HFFc6 (cell line): Measurements from ENCODE around the gene FOXJ3. TPM values are rescaled to one million over a fixed set of nuclear protein-coding genes. Genes with fewer than 3 reads are reported as not detected.

Experiments used
- DNase-seq: peaks from one replicate; pipeline ENCODE4 v3.0.0-alpha.2; 2018
- H3K27ac Mint-ChIP-seq: 2 replicates; pipeline ENCODE4 v1.8.0; 2020; ENCODE audit warnings: mild to moderate bottlenecking, mixed read lengths
- H3K27me3 Mint-ChIP-seq: 2 replicates; pipeline ENCODE4 v1.8.0; 2021; ENCODE audit warnings: mild to moderate bottlenecking, moderate library complexity, mixed read lengths; ENCODE audit not compliant: insufficient read depth
- H3K36me3 Mint-ChIP-seq: 2 replicates; pipeline ENCODE4 v1.8.0; 2021; ENCODE audit warnings: low read depth, mixed read lengths
- H3K4me1 Mint-ChIP-seq: 2 replicates; pipeline ENCODE4 v1.8.0; 2020; ENCODE audit warnings: low read depth, mixed read lengths
- H3K4me3 Mint-ChIP-seq: 2 replicates; pipeline ENCODE4 v1.8.0; 2020; ENCODE audit warnings: mild to moderate bottlenecking, moderate library complexity, mixed read lengths
- H3K9me3 Mint-ChIP-seq: 2 replicates; pipeline ENCODE4 v1.8.0; 2020; ENCODE audit warnings: mild to moderate bottlenecking, mixed read lengths
- total RNA-seq, 6 experiments: library from RNA; stranded (reverse); fragmentation: NEBNext Ultra II Directional; extraction: Animal tissue kit (Norgen Biotek cat#: 25700); gene quantifications; 2 replicates in 1 of 6; 3 replicates in 5 of 6; pipeline ENCODE4 v1.2.3, GENCODE V29; 2021
- TF ChIP-seq, protein P1 (sequence below): fragments of 200-600 bp; sonication (generic); IDR thresholded peaks from 2 replicates; pipeline ENCODE4 v1.5.0; 2021; ENCODE audit warnings: antibody characterized with exemption, mild to moderate bottlenecking

Gene FOXJ3
- total RNA-seq, 6 experiments from 2014 or later, result 24.5 to 31.3 (median 28.9) TPM

DNA sequence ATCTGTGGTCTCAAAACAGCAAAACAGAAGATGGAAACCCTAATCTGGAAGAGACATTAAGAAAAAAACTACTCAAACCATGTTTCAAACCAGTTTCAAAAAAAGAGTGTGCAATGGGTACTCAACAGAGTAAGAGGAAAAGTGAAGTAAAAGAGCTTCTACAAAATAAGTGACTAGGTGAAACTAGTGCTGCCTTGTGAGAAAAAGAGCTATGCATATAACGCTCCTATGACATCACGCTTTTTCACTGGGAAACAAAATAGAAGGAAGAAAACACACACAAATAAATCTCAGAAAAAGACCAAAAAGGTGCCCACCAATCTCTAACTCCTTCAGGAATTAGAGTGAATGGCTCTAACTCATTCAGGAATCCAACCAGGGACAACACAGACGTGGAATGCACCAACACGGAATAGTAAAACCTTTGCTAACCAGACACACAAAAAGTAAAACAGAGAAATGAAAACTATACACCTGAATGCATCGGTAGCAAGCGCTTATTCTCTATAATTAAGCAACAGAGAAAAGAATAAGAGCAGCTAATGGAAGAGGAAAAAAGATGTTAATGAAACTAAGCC, 1.3 kb downstream of the FOXJ3 start:
- no peaks in the 10 kb centered on the region for H3K9me3 Mint-ChIP-seq
- no peak for DNase-seq
- TF ChIP-seq, protein P1, sequence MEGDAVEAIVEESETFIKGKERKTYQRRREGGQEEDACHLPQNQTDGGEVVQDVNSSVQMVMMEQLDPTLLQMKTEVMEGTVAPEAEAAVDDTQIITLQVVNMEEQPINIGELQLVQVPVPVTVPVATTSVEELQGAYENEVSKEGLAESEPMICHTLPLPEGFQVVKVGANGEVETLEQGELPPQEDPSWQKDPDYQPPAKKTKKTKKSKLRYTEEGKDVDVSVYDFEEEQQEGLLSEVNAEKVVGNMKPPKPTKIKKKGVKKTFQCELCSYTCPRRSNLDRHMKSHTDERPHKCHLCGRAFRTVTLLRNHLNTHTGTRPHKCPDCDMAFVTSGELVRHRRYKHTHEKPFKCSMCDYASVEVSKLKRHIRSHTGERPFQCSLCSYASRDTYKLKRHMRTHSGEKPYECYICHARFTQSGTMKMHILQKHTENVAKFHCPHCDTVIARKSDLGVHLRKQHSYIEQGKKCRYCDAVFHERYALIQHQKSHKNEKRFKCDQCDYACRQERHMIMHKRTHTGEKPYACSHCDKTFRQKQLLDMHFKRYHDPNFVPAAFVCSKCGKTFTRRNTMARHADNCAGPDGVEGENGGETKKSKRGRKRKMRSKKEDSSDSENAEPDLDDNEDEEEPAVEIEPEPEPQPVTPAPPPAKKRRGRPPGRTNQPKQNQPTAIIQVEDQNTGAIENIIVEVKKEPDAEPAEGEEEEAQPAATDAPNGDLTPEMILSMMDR, result no peak
- H3K4me3 Mint-ChIP-seq, result peak overlapping the region; percentile 93
- H3K36me3 Mint-ChIP-seq, result no peaks in the 10 kb centered on the region
- no peaks in the 10 kb centered on the region for H3K27me3 Mint-ChIP-seq
- peak overlapping the region; percentile 81 for H3K27ac Mint-ChIP-seq
- H3K4me1 Mint-ChIP-seq, result peaks cover 37% of the 10 kb centered on the region

DNA sequence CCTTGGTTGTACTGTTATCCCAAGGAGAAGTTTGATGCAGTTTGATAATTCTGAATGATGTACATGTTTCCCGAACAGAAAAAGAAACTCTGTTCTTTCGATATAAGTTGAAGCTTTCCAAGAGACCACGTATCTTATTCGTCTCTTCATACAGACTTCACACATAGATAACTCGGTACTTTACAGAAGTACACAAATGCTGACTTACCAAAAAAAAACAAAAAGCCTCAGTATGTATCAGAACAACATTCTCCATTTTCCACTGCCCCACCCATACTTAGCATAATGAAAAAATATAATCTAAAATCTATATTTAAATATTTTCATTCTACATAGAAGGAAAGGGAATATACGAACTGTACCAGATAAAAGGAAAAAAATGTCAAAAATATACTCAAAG, 2.2 kb downstream of the FOXJ3 start:
- no peak for DNase-seq
- TF ChIP-seq, protein P1, result no peak
- Mint-ChIP-seq H3K9me3 (no peaks in the 10 kb centered on the region), H3K4me3 (peak overlapping the region; percentile 93), H3K27me3 (no peaks in the 10 kb centered on the region), H3K36me3 (no peaks in the 10 kb centered on the region), H3K27ac (no peak overlapping the region), H3K4me1 (peaks cover 37% of the 10 kb centered on the region)

DNA sequence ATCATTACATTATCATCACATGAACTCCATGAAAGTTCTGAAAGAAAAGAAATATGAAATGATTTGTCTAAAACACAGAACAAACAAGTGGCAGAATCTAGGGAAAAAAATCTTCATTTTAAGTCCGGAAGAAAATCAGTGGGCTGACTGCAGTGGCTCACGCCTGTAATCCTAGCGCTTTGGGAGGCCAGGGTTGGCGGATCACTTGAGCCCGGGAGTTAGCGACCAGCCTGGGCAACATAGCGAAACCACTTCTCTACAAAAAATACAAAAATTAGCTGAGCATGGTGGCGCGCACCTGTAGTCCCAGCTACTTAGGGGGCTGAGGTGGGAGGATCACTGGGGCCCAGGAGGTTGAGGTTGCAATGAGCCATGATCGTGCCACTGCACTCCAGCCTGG, 4.8 kb downstream of the FOXJ3 start:
- H3K27me3 Mint-ChIP-seq, result no peaks in the 10 kb centered on the region
- H3K4me1 Mint-ChIP-seq, result peaks cover 38% of the 10 kb centered on the region
- DNase-seq, result no peak
- no peaks in the 10 kb centered on the region for H3K9me3 Mint-ChIP-seq
- H3K27ac Mint-ChIP-seq, result no peak overlapping the region
- no peak overlapping the region for H3K4me3 Mint-ChIP-seq
- TF ChIP-seq, protein P1, result no peak
- H3K36me3 Mint-ChIP-seq, result no peaks in the 10 kb centered on the region

DNA sequence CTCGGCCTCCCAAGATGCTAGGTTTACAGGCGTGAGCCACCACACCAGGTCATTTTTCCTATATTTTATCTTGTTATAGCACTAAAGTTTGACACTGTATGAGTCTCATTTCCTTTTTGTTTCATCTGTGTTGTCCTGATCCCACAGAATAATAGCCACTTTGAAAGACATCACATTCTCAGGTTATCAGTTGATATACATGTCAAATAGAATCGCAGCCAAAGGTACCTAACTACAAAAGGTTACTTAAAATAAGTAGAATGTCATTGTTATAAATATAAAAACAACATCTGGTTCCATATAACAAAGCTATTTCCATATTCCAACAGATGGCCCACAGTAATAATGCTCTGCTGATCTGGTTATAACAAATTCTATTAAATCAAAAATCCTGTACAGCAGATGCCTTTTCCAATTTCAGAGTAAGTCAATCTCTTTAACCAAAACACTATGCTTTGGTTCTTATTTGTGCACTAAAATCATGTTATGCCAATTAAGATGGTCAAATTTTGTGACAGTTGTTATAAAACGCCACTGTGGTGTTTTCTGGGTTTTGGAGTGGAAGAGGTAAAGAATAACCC, 6.0 kb downstream of the FOXJ3 start:
- H3K36me3 Mint-ChIP-seq, result no peaks in the 10 kb centered on the region
- H3K9me3 Mint-ChIP-seq, result no peaks in the 10 kb centered on the region
- H3K27me3 Mint-ChIP-seq, result no peaks in the 10 kb centered on the region
- H3K27ac Mint-ChIP-seq, result no peak overlapping the region
- peaks cover 46% of the 10 kb centered on the region for H3K4me1 Mint-ChIP-seq
- DNase-seq, result no peak
- no peak overlapping the region for H3K4me3 Mint-ChIP-seq
- TF ChIP-seq, protein P1, result no peak

DNA sequence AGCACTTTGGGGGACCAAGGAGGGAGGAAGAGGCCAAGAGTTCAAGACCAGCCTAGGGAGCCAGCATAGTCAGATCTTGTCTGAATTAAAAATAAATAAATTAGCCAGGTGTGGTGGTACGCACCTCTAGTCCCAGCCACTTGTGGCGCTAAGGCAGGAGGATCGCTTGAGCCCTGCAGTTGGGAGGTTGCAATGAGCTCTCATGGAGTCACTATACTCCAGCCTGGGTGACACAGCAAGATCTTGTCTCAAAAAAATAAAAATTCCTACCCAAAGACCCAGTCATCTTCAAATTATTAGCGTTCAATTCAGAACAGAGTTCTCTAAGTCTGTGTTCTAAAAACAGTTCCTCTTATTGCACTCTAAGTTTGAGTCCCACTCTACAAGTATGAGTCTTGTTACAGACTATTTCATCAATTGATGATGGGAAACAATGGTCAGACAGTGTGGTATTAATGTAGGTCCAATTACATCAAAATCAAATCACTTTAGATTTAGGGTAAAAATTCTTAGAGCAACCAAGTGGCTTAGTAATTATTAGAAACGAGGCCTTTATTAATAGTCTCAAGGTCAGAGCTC, 6.9 kb downstream of the FOXJ3 start:
- H3K27me3 Mint-ChIP-seq, result no peaks in the 10 kb centered on the region
- no peaks in the 10 kb centered on the region for H3K9me3 Mint-ChIP-seq
- H3K4me1 Mint-ChIP-seq, result peaks cover 45% of the 10 kb centered on the region
- H3K27ac Mint-ChIP-seq, result no peak overlapping the region
- no peak for DNase-seq
- no peaks in the 10 kb centered on the region for H3K36me3 Mint-ChIP-seq
- H3K4me3 Mint-ChIP-seq, result no peak overlapping the region
- TF ChIP-seq, protein P1, result no peak
